Esophagus muscularis mucosa (tissue), 4 donors: ENCODE measurements around the gene ZNF783. TPM values are rescaled to one million over a fixed set of nuclear protein-coding genes. Genes with fewer than 3 reads are reported as not detected.
"Not testable (repeated sequence)": the region's sequence is repeated elsewhere in the genome, so short reads cannot be mapped to it uniquely, and the experiment has no call there.

ENCODE experiments used
- DNase-seq: peaks from one replicate; pipeline ENCODE4 v3.0.0-alpha.2; 2017; ENCODE audit errors: extremely low spot score
- H3K27ac ChIP-seq, 4 donors: fragments of 200-600 bp; sonication (generic); replicated peaks in 1 of 4; 1 replicate in 3 of 4; 2 replicates in 1 of 4; pipeline ENCODE4 v1.5.1; 2016 to 2019; ENCODE audit warnings: mild to moderate bottlenecking in 1 of 4
- H3K27me3 ChIP-seq, 4 donors: fragments of 200-600 bp; sonication (generic); one replicate each; pipeline versions ENCODE4 v1.5.1 to v1.6.0; 2016 to 2019
- H3K36me3 ChIP-seq, 4 donors: fragments of 200-600 bp; sonication (generic); one replicate each; pipeline ENCODE4 v1.5.1; 2016 to 2019
- H3K4me1 ChIP-seq, 4 donors: fragments of 200-600 bp; sonication (generic); one replicate each; pipeline ENCODE4 v1.5.1; 2016 to 2019
- H3K4me3 ChIP-seq, 4 donors: fragments of 200-600 bp; sonication (generic); 1 replicate in 2 of 4; 2 replicates in 2 of 4; pipeline ENCODE4 v1.5.1; 2016 to 2019; ENCODE audit warnings: mild to moderate bottlenecking in 4 of 4, moderate library complexity in 1 of 4
- H3K9me3 ChIP-seq, 4 donors: fragments of 200-600 bp; sonication (generic); 1 replicate in 3 of 4; 2 replicates in 1 of 4; pipeline ENCODE4 v1.5.1; 2016 to 2019
- EP300 ChIP-seq: sonication (generic); formaldehyde crosslinking; IDR thresholded peaks from one replicate; pipeline ENCODE4 v1.6.1; 2017; ENCODE audit warnings: antibody characterized with exemption
- POLR2A ChIP-seq: fragments of 450-650 bp; IDR thresholded peaks from one replicate; pipeline ENCODE4 v1.6.1; 2017; ENCODE audit warnings: antibody characterized with exemption, moderate library complexity, mild to moderate bottlenecking, low read depth
- POLR2AphosphoS5 ChIP-seq, 2 donors: sonication (generic); formaldehyde crosslinking; IDR thresholded peaks; one replicate each; pipeline ENCODE4 v1.6.1; 2017; ENCODE audit warnings: antibody characterized with exemption in 2 of 2
- WGBS: methylation state at CpG from one replicate; pipeline ENCODE4 v1.1.5; 2018; 5-methylcytosine and 5-hydroxymethylcytosine counted together
- intact Hi-C: fragments of 100-400 bp; cut with DNase I; formaldehyde crosslinking; loops from one replicate; pipeline ENCODE4 v1.15.1; 2023
- total RNA-seq, 4 donors: library from RNA; depleted of rRNA; stranded (reverse); fragments of >200 nt; gene quantifications; one replicate each; pipeline versions ENCODE4 v1.1.0 to v1.2.1, GENCODE V29; 2016
- TF ChIP-seq, protein P1 (sequence below), 3 experiments: fragments of 200-600 bp in 2 of 3; fragments of 450-650 bp in 1 of 3; sonication (generic) in 2 of 3; IDR thresholded peaks; one replicate each; pipeline ENCODE4 v1.5.1; 2017 to 2019; ENCODE audit warnings: antibody characterized with exemption in 3 of 3, mild to moderate bottlenecking in 2 of 3, moderate library complexity in 1 of 3

The ZNF783 gene
- total RNA-seq, 4 donors from 2014 or later: 8.4 to 12.2 (median 11.9) TPM

GRCh38 chr7:149261316-149261828 is 624 bp upstream of the ZNF783 start:
- Histone ChIP-seq H3K36me3 (peaks cover 5 to 26% (median 12%) of the 10 kb centered on the region in 4 donors), H3K27ac (peak overlapping the region; percentile 86 to 97 (median 93)), H3K27me3 (no peaks in the 10 kb centered on the region), H3K9me3 (no peaks in the 10 kb centered on the region), H3K4me3 (peak overlapping the region; percentile 64 to 75 (median 70)), H3K4me1 (peaks cover 10 to 31% (median 29%) of the 10 kb centered on the region in 4 donors)
- DNase-seq: no peak
- TF ChIP-seq POLR2A (no peak), POLR2AphosphoS5 (IDR thresholded peaks at IDR 0.05) (no peak), EP300 (no peak)
- TF ChIP-seq, protein P1, sequence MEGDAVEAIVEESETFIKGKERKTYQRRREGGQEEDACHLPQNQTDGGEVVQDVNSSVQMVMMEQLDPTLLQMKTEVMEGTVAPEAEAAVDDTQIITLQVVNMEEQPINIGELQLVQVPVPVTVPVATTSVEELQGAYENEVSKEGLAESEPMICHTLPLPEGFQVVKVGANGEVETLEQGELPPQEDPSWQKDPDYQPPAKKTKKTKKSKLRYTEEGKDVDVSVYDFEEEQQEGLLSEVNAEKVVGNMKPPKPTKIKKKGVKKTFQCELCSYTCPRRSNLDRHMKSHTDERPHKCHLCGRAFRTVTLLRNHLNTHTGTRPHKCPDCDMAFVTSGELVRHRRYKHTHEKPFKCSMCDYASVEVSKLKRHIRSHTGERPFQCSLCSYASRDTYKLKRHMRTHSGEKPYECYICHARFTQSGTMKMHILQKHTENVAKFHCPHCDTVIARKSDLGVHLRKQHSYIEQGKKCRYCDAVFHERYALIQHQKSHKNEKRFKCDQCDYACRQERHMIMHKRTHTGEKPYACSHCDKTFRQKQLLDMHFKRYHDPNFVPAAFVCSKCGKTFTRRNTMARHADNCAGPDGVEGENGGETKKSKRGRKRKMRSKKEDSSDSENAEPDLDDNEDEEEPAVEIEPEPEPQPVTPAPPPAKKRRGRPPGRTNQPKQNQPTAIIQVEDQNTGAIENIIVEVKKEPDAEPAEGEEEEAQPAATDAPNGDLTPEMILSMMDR (IDR thresholded peaks at IDR 0.05): no peak
- intact Hi-C loops: no loop called here
- 6% methylated on average over 16 of the region's 16 CpGs for WGBS

- Histone ChIP-seq H3K27me3 (no peaks in the 10 kb centered on the region), H3K27ac (no peak overlapping the region), H3K9me3 (no peaks in the 10 kb centered on the region), H3K36me3 (peaks cover 35 to 71% (median 49%) of the 10 kb centered on the region in 4 donors), H3K4me3 (no peak overlapping the region), H3K4me1 (peaks cover 7 to 25% (median 23%) of the 10 kb centered on the region in 4 donors)
- TF ChIP-seq POLR2A: no peak
- TF ChIP-seq EP300: no peak
- DNase-seq: no peak
- intact Hi-C loops: no loop called here
- WGBS: 99% methylated on average over 18 of the region's 21 CpGs
These were observed 4.5 kb downstream of the ZNF783 start for GRCh38 chr7:149266451-149266850.

GRCh38 chr7:149267733-149268132 is 5.7 kb downstream of the ZNF783 start:
- WGBS: 93% methylated on average over 8 of the region's 8 CpGs
- intact Hi-C loops: no loop called here
- no peak for TF ChIP-seq EP300
- TF ChIP-seq, protein P1 (IDR thresholded peaks at IDR 0.05): no peak
- no peak for TF ChIP-seq POLR2A
- no peak for TF ChIP-seq POLR2AphosphoS5 (IDR thresholded peaks at IDR 0.05)

GRCh38 chr7:149274424-149274823 is 12.4 kb downstream of the ZNF783 start:
- H3K27me3 ChIP-seq, DNase-seq, H3K27ac ChIP-seq, H3K4me1 ChIP-seq, H3K4me3 ChIP-seq, H3K9me3 ChIP-seq, intact Hi-C loops: not testable (repeated sequence)
- WGBS: 90% methylated on average over 8 of the region's 8 CpGs
- H3K36me3 ChIP-seq: peaks cover 32 to 90% (median 69%) of the 10 kb centered on the region in 4 donors

More at GRCh38 chr7:149267733-149268132, 5.7 kb downstream of the ZNF783 start:
- DNase-seq: no peak
- H3K36me3 ChIP-seq: peaks cover 35 to 84% (median 58%) of the 10 kb centered on the region in 4 donors
- H3K27me3 ChIP-seq: no peaks in the 10 kb centered on the region
- no peak overlapping the region for H3K27ac ChIP-seq
- H3K4me3 ChIP-seq: no peak overlapping the region
- peaks cover 7 to 16% (median 16%) of the 10 kb centered on the region in 4 donors for H3K4me1 ChIP-seq
- H3K9me3 ChIP-seq: no peaks in the 10 kb centered on the region

GRCh38 chr7:149277871-149278270 is 15.9 kb downstream of the ZNF783 start:
- no peak overlapping the region for H3K27ac ChIP-seq
- no peaks in the 10 kb centered on the region for H3K4me1 ChIP-seq
- DNase-seq: no peak
- H3K9me3 ChIP-seq: no peaks in the 10 kb centered on the region
- H3K27me3 ChIP-seq: no peaks in the 10 kb centered on the region
- peaks cover 36 to 90% (median 74%) of the 10 kb centered on the region in 4 donors for H3K36me3 ChIP-seq
- TF ChIP-seq POLR2A (no peak), EP300 (no peak), POLR2AphosphoS5 (IDR thresholded peaks at IDR 0.05) (no peak)
- TF ChIP-seq, protein P1 (IDR thresholded peaks at IDR 0.05): no peak
- 97% methylated on average over 9 of the region's 9 CpGs for WGBS
- no peak overlapping the region for H3K4me3 ChIP-seq
- intact Hi-C loops: no loop called here

GRCh38 chr7:149278396-149278795 is 16.4 kb downstream of the ZNF783 start:
- TF ChIP-seq POLR2AphosphoS5 (IDR thresholded peaks at IDR 0.05) (no peak), POLR2A (no peak), EP300 (no peak)
- TF ChIP-seq, protein P1 (IDR thresholded peaks at IDR 0.05): no peak
- WGBS: 92% methylated on average over 11 of the region's 11 CpGs
- H3K4me3 ChIP-seq: no peak overlapping the region
- no peak overlapping the region for H3K27ac ChIP-seq
- H3K36me3 ChIP-seq: peaks cover 34 to 89% (median 69%) of the 10 kb centered on the region in 4 donors
- DNase-seq: no peak
- H3K4me1 ChIP-seq: no peaks in the 10 kb centered on the region
- H3K27me3 ChIP-seq: no peaks in the 10 kb centered on the region
- intact Hi-C loops: no loop called here
- H3K9me3 ChIP-seq: no peaks in the 10 kb centered on the region
